ENCODE measurements around the gene RPL5. TPM values are rescaled to one million over a fixed set of nuclear protein-coding genes. Genes with fewer than 3 reads are reported as not detected.

The RPL5 gene
- total RNA-seq, 1 experiment from 2014 or later, result 1,430 TPM

- no peak for ATAC-seq
- H3K9me3 Mint-ChIP-seq, result 0 out of 2 replicates have a peak, but pooled peaks cover 3% of the 10 kb centered on the region
- no peak for TF ChIP-seq NR2C2 (CRISPR knock-in tag; IDR thresholded peaks at IDR 0.05)
- TF ChIP-seq ZBTB43 (CRISPR knock-in tag; IDR thresholded peaks at IDR 0.05), result no peak
- TF ChIP-seq TCF7 (CRISPR knock-in tag; IDR thresholded peaks at IDR 0.05; ENCODE audit: low read depth), result 0 out of 2 replicates have a peak, but pooled peaks have one; percentile 22
- TF ChIP-seq AR (CRISPR knock-in tag; IDR thresholded peaks at IDR 0.05), result no peak
- TF ChIP-seq PRDM15 (CRISPR knock-in tag; IDR thresholded peaks at IDR 0.05), result no peak
- TF ChIP-seq ZNF138 (CRISPR knock-in tag; conservative IDR thresholded peaks at IDR 0.05), result no peak
- no peak for TF ChIP-seq TP53 (CRISPR knock-in tag; IDR thresholded peaks at IDR 0.05)
- TF ChIP-seq STAT6 (CRISPR knock-in tag; conservative IDR thresholded peaks at IDR 0.05; ENCODE audit: low read depth), result no peak
- ChIA-PET CTCF (interaction anchor here (0.6 to 2.8 kb wide), 8 partner anchors 21 to 474 kb away, joined by 3 to 16 read pairs (median 4); partner anchors contain the start of gene RPL5), POLR2A (interaction anchor here (1.1 to 1.5 kb wide), 4 partner anchors 9 to 48 kb away, joined by 3 to 5 read pairs (median 3); partner anchors contain the start of gene RPL5)
- no peak overlapping the region; the same call in 1 of the 2 replicates for H3K27ac Mint-ChIP-seq
- peak overlapping the region; percentile 80 for H3K4me3 Mint-ChIP-seq
- no peaks in the 10 kb centered on the region for H3K36me3 Mint-ChIP-seq
- peaks cover 24% of the 10 kb centered on the region for H3K27me3 Mint-ChIP-seq (ENCODE audit: low read depth)
- DNase-seq (ENCODE audit: low spot score), result no peak
- peaks cover 16% of the 10 kb centered on the region for H3K4me1 Mint-ChIP-seq
Observed at GRCh38 chr1:92784021-92784638, 47.7 kb upstream of the RPL5 start.

- peak; percentile 99 for ATAC-seq
- TF ChIP-seq GRHL2 (CRISPR knock-in tag; IDR thresholded peaks at IDR 0.05; ENCODE audit: insufficient replicate concordance, severe bottlenecking), result no peak
- peak; percentile 100 for TF ChIP-seq ARID4B (CRISPR knock-in tag; IDR thresholded peaks at IDR 0.05; ENCODE audit: borderline replicate concordance)
- peak; percentile 98 for TF ChIP-seq IRF1 (CRISPR knock-in tag; IDR thresholded peaks at IDR 0.05)
- TF ChIP-seq KAT7 (CRISPR knock-in tag; IDR thresholded peaks at IDR 0.05; ENCODE audit: borderline replicate concordance), result peak; percentile 97; the same call in 1 of the 2 replicates
Observed at GRCh38 chr1:92784639-92785500, 47.0 kb upstream of the RPL5 start, which contains the start of gene EVI5. TSS of gene EVI5 (minus strand) at chr1:92785108. CDS start at chr1:92736546, 48,562 bp downstream.

More at GRCh38 chr1:92784639-92785500, 47.0 kb upstream of the RPL5 start, which contains the start of gene EVI5:
- H3K4me3 Mint-ChIP-seq, result peak within 1 kb of the TSS; percentile 80
- peaks cover 24% of the 10 kb centered on the region for H3K27me3 Mint-ChIP-seq (ENCODE audit: low read depth)
- peak; percentile 97 for DNase-seq (ENCODE audit: low spot score)
- ChIA-PET CTCF (interaction anchor here (0.6 to 2.8 kb wide), 8 partner anchors 10 to 475 kb away, joined by 3 to 16 read pairs (median 3); partner anchors contain the start of gene RPL5), POLR2A (interaction anchor here (0.5 to 1.5 kb wide), 6 partner anchors 8 to 47 kb away, joined by 3 to 5 read pairs (median 3); partner anchors contain the start of gene RPL5)
- peaks cover 16% of the 10 kb centered on the region for H3K4me1 Mint-ChIP-seq
- 0 out of 2 replicates have a peak, but pooled peaks cover 3% of the 10 kb centered on the region for H3K9me3 Mint-ChIP-seq
- no peaks in the 10 kb centered on the region for H3K36me3 Mint-ChIP-seq
- peak within 1 kb of the TSS; percentile 30; the same call in 1 of the 2 replicates for H3K27ac Mint-ChIP-seq

Data from WTC11 (cell line).